H1 (cell line): Measurements from ENCODE around the gene OR2F1.

ENCODE experiments used
- CREB1 ChIP-seq: IDR thresholded peaks from 2 replicates; pipeline ENCODE4 v1.6.1; 2012; ENCODE audit warnings: inconsistent platforms
- EP300 ChIP-seq, 2 experiments: IDR thresholded peaks; 1 replicate in 1 of 2; 2 replicates in 1 of 2; pipeline ENCODE4 v1.6.1; 2011 to 2012; ENCODE audit warnings: low read depth in 2 of 2, low read length in 2 of 2, mild to moderate bottlenecking in 2 of 2, borderline replicate concordance in 1 of 2, inconsistent platforms in 1 of 2, moderate library complexity in 1 of 2
- POLR2AphosphoS5 ChIP-seq: IDR thresholded peaks from 2 replicates; pipeline ENCODE4 v1.6.1; 2011; ENCODE audit warnings: low read depth, low read length
- RFX5 ChIP-seq: IDR thresholded peaks from 2 replicates; pipeline ENCODE4 v1.6.1; 2011; ENCODE audit warnings: low read depth, low read length, improper control_type of control experiment, borderline replicate concordance
- SAP30 ChIP-seq: fragments of 300-600 bp; sonication (generic); IDR thresholded peaks from 2 replicates; pipeline ENCODE4 v1.7.1; 2012; ENCODE audit warnings: low read length, moderate library complexity, mild to moderate bottlenecking, inconsistent platforms; ENCODE audit not compliant: insufficient read depth, insufficient replicate concordance
- TAF1 ChIP-seq: IDR thresholded peaks from 2 replicates; pipeline ENCODE4 v1.6.1; 2011; ENCODE audit warnings: mild to moderate bottlenecking, low read depth, low read length
- TF ChIP-seq, protein P1 (sequence below), 3 experiments: IDR thresholded peaks; 1 replicate in 2 of 3; 2 replicates in 1 of 3; pipeline versions ENCODE4 v1.5.1 to v1.6.1; 2011; ENCODE audit warnings: low read length in 3 of 3, mild to moderate bottlenecking in 3 of 3, inconsistent platforms in 2 of 3, low read depth in 1 of 3, moderate library complexity in 1 of 3; ENCODE audit not compliant: insufficient read depth in 1 of 3; ENCODE audit errors: control extremely low read depth in 1 of 3
- TF ChIP-seq, protein P2 (sequence below): IDR thresholded peaks from 2 replicates; pipeline ENCODE4 v1.6.1; 2011; ENCODE audit warnings: low read length, improper control_type of control experiment

DNA sequence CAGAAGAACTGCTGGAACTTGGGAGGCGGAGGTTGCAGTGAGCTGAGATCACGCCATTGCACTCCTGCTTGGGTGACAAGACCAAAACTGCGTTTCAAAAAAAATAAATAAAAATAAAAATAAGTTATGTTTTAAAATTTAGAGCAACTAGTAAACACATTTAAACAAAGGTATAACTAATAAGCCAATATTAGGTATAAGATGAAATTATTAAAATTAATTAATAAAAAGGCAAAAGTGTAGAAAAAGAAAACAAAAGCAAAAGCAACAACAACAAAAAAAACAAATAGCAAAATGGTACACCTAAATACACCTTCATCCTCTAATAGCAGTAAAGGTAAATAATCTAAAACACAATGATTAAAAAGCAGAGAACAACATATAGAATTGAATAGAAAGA lies 39.3 kb downstream of the OR2F1 start:
- TF ChIP-seq, protein P1, sequence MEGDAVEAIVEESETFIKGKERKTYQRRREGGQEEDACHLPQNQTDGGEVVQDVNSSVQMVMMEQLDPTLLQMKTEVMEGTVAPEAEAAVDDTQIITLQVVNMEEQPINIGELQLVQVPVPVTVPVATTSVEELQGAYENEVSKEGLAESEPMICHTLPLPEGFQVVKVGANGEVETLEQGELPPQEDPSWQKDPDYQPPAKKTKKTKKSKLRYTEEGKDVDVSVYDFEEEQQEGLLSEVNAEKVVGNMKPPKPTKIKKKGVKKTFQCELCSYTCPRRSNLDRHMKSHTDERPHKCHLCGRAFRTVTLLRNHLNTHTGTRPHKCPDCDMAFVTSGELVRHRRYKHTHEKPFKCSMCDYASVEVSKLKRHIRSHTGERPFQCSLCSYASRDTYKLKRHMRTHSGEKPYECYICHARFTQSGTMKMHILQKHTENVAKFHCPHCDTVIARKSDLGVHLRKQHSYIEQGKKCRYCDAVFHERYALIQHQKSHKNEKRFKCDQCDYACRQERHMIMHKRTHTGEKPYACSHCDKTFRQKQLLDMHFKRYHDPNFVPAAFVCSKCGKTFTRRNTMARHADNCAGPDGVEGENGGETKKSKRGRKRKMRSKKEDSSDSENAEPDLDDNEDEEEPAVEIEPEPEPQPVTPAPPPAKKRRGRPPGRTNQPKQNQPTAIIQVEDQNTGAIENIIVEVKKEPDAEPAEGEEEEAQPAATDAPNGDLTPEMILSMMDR (IDR thresholded peaks at IDR 0.05; ENCODE audit: control extremely low read depth in 1 of 3, insufficient read depth in 1 of 3, low read depth in 1 of 3, low read length in 3 of 3) = no peak
- TF ChIP-seq EP300 (IDR thresholded peaks at IDR 0.05; ENCODE audit: borderline replicate concordance in 1 of 2, low read depth in 2 of 2, low read length in 2 of 2) = no peak
- TF ChIP-seq, protein P2, sequence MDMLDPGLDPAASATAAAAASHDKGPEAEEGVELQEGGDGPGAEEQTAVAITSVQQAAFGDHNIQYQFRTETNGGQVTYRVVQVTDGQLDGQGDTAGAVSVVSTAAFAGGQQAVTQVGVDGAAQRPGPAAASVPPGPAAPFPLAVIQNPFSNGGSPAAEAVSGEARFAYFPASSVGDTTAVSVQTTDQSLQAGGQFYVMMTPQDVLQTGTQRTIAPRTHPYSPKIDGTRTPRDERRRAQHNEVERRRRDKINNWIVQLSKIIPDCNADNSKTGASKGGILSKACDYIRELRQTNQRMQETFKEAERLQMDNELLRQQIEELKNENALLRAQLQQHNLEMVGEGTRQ = no peak
- TF ChIP-seq RFX5 = no peak
- TF ChIP-seq POLR2AphosphoS5 = no peak
- no peak for TF ChIP-seq TAF1
- no peak for TF ChIP-seq CREB1
- TF ChIP-seq SAP30 = no peak
